OCI-LY3 (cell line): ENCODE data around the gene HS2ST1.

Experiments used
- CTCF ChIP-seq: fragments of 200-600, 300-600 bp; sonication (generic); IDR thresholded peaks from 2 replicates; pipeline ENCODE4 v1.5.1; 2014; ENCODE audit warnings: antibody characterized with exemption, low read length, low read depth
- EZH2phosphoT487 ChIP-seq: fragments of 200-600 bp; shearing (Covaris generic); IDR thresholded peaks from 2 replicates; pipeline ENCODE4 v1.6.1; 2018; ENCODE audit warnings: antibody characterized with exemption, mixed run types, low read depth

GRCh38 chr1:87077959-87078639, 163.7 kb downstream of the HS2ST1 start:
- TF ChIP-seq CTCF (no peak), EZH2phosphoT487 (no peak)
